IPS DF 6.9 (cell line): ENCODE data around the gene SPINK13.
A peak's percentile ranks its signal among the peaks of the same experiment; 100 is the strongest.
"Not testable (repeated sequence)": the region's sequence is repeated elsewhere in the genome, so short reads cannot be mapped to it uniquely, and the experiment has no call there.

Experiments used
- DNase-seq: peaks from one replicate; pipeline ENCODE4 v3.0.0-alpha.2; 2013; ENCODE audit warnings: low read depth, low spot score
- H3K27ac ChIP-seq: one replicate; pipeline ENCODE4 v1.5.1; 2013; ENCODE audit warnings: low read length, control low read depth
- H3K27me3 ChIP-seq: 2 replicates; pipeline ENCODE4 v1.6.1; 2013; ENCODE audit warnings: mild to moderate bottlenecking, low read length; ENCODE audit not compliant: control insufficient read depth, insufficient read depth
- H3K36me3 ChIP-seq: 2 replicates; pipeline ENCODE4 v1.6.1; 2013; ENCODE audit warnings: low read length; ENCODE audit not compliant: control insufficient read depth, insufficient read depth
- H3K4me1 ChIP-seq: 2 replicates; pipeline ENCODE4 v1.6.1; 2013; ENCODE audit warnings: low read length; ENCODE audit not compliant: control insufficient read depth, insufficient read depth
- H3K4me3 ChIP-seq: 2 replicates; pipeline ENCODE4 v1.5.1; 2013; ENCODE audit warnings: mild to moderate bottlenecking, low read length
- H3K9me3 ChIP-seq: 2 replicates; pipeline ENCODE4 v1.6.1; 2013; ENCODE audit warnings: low read length, inconsistent platforms; ENCODE audit not compliant: control insufficient read depth, insufficient read depth
- WGBS: extraction: QIAGEN DNeasy Blood & Tissue Kit; methylation state at CpG from one replicate; pipeline ENCODE4 v1.1.7; 2013; ENCODE audit warnings: mixed read lengths, missing lambda C conversion rate; ENCODE audit not compliant: insufficient read length, insufficient coverage; 5-methylcytosine and 5-hydroxymethylcytosine counted together

SPINK13 gene

GRCh38 chr5:148312153-148312552 is 43.6 kb downstream of the SPINK13 start, which contains the start of gene SPINK7:
SPINK7 (plus strand) TSS chr5:148312423; CDS start chr5:148312484, 61 bp downstream.
- no peak for DNase-seq
- no CpG with 5 or more reads among the region's 3 CpGs for WGBS
- H3K4me1 ChIP-seq: no peaks in the 10 kb centered on the region
- H3K9me3 ChIP-seq: no peaks in the 10 kb centered on the region
- no peak within 1 kb of the TSS for H3K4me3 ChIP-seq
- H3K27me3 ChIP-seq: no peaks in the 10 kb centered on the region
- H3K36me3 ChIP-seq: no peaks in the 10 kb centered on the region
- no peak within 1 kb of the TSS for H3K27ac ChIP-seq

DNA sequence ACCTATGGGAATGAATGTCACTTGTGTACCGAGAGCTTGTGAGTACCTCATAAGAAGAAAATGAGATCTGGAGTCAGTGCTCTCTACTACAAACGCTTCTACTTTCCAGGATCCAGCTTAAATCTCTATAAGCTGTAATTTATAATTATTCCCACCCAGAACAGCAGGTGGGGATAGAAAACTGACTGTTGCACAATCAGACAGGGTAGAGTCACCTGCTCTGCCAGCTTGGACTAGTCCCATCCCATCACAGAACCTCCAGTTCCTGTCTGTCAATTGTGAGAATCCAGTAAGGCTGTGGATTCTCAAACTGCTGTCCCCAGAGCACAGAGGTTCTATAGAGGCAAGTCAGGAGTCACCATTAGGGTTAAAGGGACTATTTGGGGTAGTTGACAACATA is 45.6 kb downstream of the SPINK13 start:
- Histone ChIP-seq H3K4me3 (no peak overlapping the region), H3K27me3 (no peaks in the 10 kb centered on the region), H3K9me3 (no peaks in the 10 kb centered on the region), H3K36me3 (no peaks in the 10 kb centered on the region), H3K4me1 (no peaks in the 10 kb centered on the region), H3K27ac (no peak overlapping the region)
- DNase-seq: no peak
- no CpG with 5 or more reads among the region's 2 CpGs for WGBS

DNA sequence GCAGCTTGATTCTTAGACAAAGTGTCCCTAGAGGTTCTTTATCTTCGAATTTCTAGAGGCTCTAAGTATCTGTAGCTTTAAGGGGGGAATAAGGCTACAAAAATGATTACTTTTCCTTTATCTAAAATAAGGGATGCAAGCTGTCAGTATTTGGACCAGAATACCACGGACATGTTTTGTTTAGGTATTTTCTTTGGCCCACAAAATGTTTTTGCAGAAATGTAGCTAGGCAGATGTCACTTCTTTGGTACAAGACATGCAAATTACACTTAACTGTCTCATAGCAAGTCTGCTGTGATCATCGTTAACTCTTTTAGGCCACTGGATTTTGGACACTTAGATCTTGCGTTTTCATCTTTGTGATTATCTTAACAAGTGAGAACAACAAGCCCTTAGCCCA is 46.1 kb downstream of the SPINK13 start:
- Histone ChIP-seq H3K4me1 (no peaks in the 10 kb centered on the region), H3K27me3 (no peaks in the 10 kb centered on the region), H3K9me3 (no peaks in the 10 kb centered on the region), H3K27ac (no peak overlapping the region), H3K4me3 (no peak overlapping the region), H3K36me3 (no peaks in the 10 kb centered on the region)
- DNase-seq: no peak
- WGBS: no CpG with 5 or more reads among the region's 4 CpGs

GRCh38 chr5:148320011-148320963 is 51.7 kb downstream of the SPINK13 start:
- WGBS: no CpG with 5 or more reads among the region's 42 CpGs
- not testable (repeated sequence) for H3K4me1 ChIP-seq, H3K9me3 ChIP-seq, DNase-seq, H3K36me3 ChIP-seq, H3K27ac ChIP-seq, H3K27me3 ChIP-seq
- H3K4me3 ChIP-seq: peak overlapping the region; percentile 31; the same call in 1 of the 2 replicates

GRCh38 chr5:148333262-148333849 is 64.8 kb downstream of the SPINK13 start:
- Histone ChIP-seq H3K9me3 (no peaks in the 10 kb centered on the region), H3K4me3 (no peak overlapping the region)

GRCh38 chr5:148335259-148335658 is 66.7 kb downstream of the SPINK13 start, which contains the start of gene SPINK9:
SPINK9 (plus strand) TSS chr5:148335559; CDS start chr5:148335614, 55 bp downstream.
- Histone ChIP-seq H3K27me3 (no peaks in the 10 kb centered on the region), H3K9me3 (no peaks in the 10 kb centered on the region), H3K36me3 (no peaks in the 10 kb centered on the region), H3K27ac (no peak within 1 kb of the TSS), H3K4me1 (no peaks in the 10 kb centered on the region), H3K4me3 (no peak within 1 kb of the TSS)
- no CpG with 5 or more reads among the region's 3 CpGs for WGBS
- DNase-seq: no peak

More at GRCh38 chr5:148333262-148333849, 64.8 kb downstream of the SPINK13 start:
- Histone ChIP-seq H3K36me3 (no peaks in the 10 kb centered on the region), H3K4me1 (no peaks in the 10 kb centered on the region), H3K27me3 (no peaks in the 10 kb centered on the region), H3K27ac (no peak overlapping the region)
- no CpG with 5 or more reads among the region's 4 CpGs for WGBS
- DNase-seq: no peak
